ENCODE measurements around the gene CRHR2.

DNA sequence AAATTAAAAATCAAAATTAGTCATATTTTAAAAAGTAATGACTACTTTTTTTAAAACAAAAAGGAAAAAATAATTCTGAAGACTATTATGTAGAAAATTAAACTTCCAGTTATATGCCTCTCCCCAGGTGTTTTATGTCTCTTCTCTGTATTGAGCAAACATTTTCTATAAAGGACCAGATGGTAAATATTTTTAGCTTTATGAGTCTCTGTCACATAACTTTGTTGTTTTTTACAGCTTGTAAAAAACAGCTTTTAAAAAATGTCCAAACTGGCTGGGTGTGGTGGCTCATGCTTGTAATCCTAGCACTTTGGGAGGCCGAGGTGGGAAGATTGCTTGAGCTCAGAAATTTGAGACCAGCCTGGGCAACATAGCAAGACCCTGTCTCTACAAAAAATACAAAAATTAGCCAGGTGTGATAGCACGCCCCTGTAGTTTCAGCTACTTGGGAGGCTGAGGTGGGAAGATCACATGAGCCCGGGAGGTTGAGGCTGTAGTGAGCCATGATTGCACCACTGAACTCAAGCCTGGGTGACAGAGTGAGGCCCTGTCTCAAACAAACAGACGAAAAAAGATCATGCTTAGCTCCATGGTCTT lies 64.1 kb downstream of the CRHR2 start:
- TF ChIP-seq, protein P1, sequence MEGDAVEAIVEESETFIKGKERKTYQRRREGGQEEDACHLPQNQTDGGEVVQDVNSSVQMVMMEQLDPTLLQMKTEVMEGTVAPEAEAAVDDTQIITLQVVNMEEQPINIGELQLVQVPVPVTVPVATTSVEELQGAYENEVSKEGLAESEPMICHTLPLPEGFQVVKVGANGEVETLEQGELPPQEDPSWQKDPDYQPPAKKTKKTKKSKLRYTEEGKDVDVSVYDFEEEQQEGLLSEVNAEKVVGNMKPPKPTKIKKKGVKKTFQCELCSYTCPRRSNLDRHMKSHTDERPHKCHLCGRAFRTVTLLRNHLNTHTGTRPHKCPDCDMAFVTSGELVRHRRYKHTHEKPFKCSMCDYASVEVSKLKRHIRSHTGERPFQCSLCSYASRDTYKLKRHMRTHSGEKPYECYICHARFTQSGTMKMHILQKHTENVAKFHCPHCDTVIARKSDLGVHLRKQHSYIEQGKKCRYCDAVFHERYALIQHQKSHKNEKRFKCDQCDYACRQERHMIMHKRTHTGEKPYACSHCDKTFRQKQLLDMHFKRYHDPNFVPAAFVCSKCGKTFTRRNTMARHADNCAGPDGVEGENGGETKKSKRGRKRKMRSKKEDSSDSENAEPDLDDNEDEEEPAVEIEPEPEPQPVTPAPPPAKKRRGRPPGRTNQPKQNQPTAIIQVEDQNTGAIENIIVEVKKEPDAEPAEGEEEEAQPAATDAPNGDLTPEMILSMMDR (IDR thresholded peaks at IDR 0.05), result no peak
- no peak for TF ChIP-seq POLR2A (IDR thresholded peaks at IDR 0.05)
- no peak for TF ChIP-seq POLR2AphosphoS5 (IDR thresholded peaks at IDR 0.05)

Measured in sigmoid colon (tissue), 4 donors.